Activated CD8-positive, alpha-beta memory T cell treated with anti-CD3 and anti-CD28 coated beads for 36 hours (primary cell): ENCODE measurements around the gene PIGH. TPM values are rescaled to one million over a fixed set of nuclear protein-coding genes. Genes with fewer than 3 reads are reported as not detected.

Experiments used
- CTCF ChIA-PET: fragments of 350-600 bp; sonication (Branson Sonifier 250); formaldehyde crosslinking; loops from one replicate; lab custom pipeline; 2021; ENCODE audit warnings: antibody characterized with exemption; lab: Charles Lee
- POLR2A ChIA-PET: fragments of 350-600 bp; sonication (Branson Sonifier 250); formaldehyde crosslinking; loops from one replicate; lab custom pipeline; 2021; ENCODE audit warnings: antibody characterized with exemption; lab: Charles Lee
- total RNA-seq, 2 experiments: library from RNA; stranded (reverse); gene quantifications; one replicate each; pipeline ENCODE4 v1.2.3, GENCODE V29; 2021

The PIGH gene
- total RNA-seq, 2 experiments from 2014 or later = 21.6 to 22.7 TPM

GRCh38 chr14:67579636-67580035, 20.4 kb downstream of the PIGH start:
- POLR2A ChIA-PET = interaction anchor here (0.5 kb wide), 1 partner anchor 20 kb away, joined by 3 read pairs; no protein-coding TSS in a partner anchor
- CTCF ChIA-PET = interaction anchor here (0.9 kb wide), 1 partner anchor 53 kb away, joined by 3 read pairs; no protein-coding TSS in a partner anchor

- ChIA-PET POLR2A (no interaction called here), CTCF (interaction anchor here (1.1 kb wide), 1 partner anchor 17 kb away, joined by 3 read pairs; no protein-coding TSS in a partner anchor)
These were observed 21.0 kb downstream of the PIGH start for GRCh38 chr14:67579040-67579439.

GRCh38 chr14:67577909-67578749, 21.9 kb downstream of the PIGH start:
- ChIA-PET CTCF (interaction anchor here (1.1 to 1.2 kb wide), 2 partner anchors 16 to 151 kb away, joined by 3 read pairs; no protein-coding TSS in a partner anchor), POLR2A (no interaction called here)

- CTCF ChIA-PET = interaction anchor here (0.6 to 1.2 kb wide), 2 partner anchors 113 to 150 kb away, joined by 3 read pairs; no protein-coding TSS in a partner anchor
- POLR2A ChIA-PET = no interaction called here
These were observed 22.8 kb downstream of the PIGH start for GRCh38 chr14:67577181-67577808.

- CTCF ChIA-PET = interaction anchor here (1.6 kb wide), 1 partner anchor 149 kb away, joined by 5 read pairs; no protein-coding TSS in a partner anchor
- POLR2A ChIA-PET = no interaction called here
These were observed 23.7 kb downstream of the PIGH start for GRCh38 chr14:67576216-67576955.

- POLR2A ChIA-PET = no interaction called here
- CTCF ChIA-PET = interaction anchor here (1.6 kb wide), 1 partner anchor 149 kb away, joined by 5 read pairs; no protein-coding TSS in a partner anchor
These were observed 24.4 kb downstream of the PIGH start for GRCh38 chr14:67575684-67576083.

GRCh38 chr14:67574806-67575205, 25.3 kb downstream of the PIGH start:
- ChIA-PET CTCF (no interaction called here), POLR2A (no interaction called here)

- ChIA-PET CTCF (interaction anchor here (1.1 kb wide), 1 partner anchor 41 kb away, joined by 3 read pairs; the partner anchor contains the start of gene PLEKHH1), POLR2A (no interaction called here)
These were observed 25.9 kb downstream of the PIGH start for GRCh38 chr14:67574156-67574555.

GRCh38 chr14:67573228-67574010, 26.6 kb downstream of the PIGH start:
- ChIA-PET POLR2A (no interaction called here), CTCF (interaction anchor here (0.6 to 4.0 kb wide), 4 partner anchors 20 to 146 kb away, joined by 3 to 53 read pairs (median 16); partner anchors contain the start of gene PLEKHH1)

GRCh38 chr14:67572608-67573007, 27.5 kb downstream of the PIGH start:
- CTCF ChIA-PET = interaction anchor here (1.3 to 4.0 kb wide), 4 partner anchors 41 to 192 kb away, joined by 3 to 53 read pairs (median 18); no protein-coding TSS in a partner anchor

GRCh38 chr14:67571991-67572323, 28.1 kb downstream of the PIGH start:
- ChIA-PET CTCF (interaction anchor here (0.5 to 4.0 kb wide), 24 partner anchors 9 to 191 kb away, joined by 3 to 53 read pairs (median 4); partner anchors contain the start of gene TMEM229B), POLR2A (interaction anchor here (1.2 kb wide), 1 partner anchor 144 kb away, joined by 3 read pairs; no protein-coding TSS in a partner anchor)

More at GRCh38 chr14:67572608-67573007, 27.5 kb downstream of the PIGH start:
- POLR2A ChIA-PET = no interaction called here

GRCh38 chr14:67571275-67571990, 28.6 kb downstream of the PIGH start:
- CTCF ChIA-PET = interaction anchor here (0.5 to 4.0 kb wide), 34 partner anchors 9 to 267 kb away, joined by 3 to 53 read pairs (median 3); partner anchors contain the start of gene TMEM229B
- POLR2A ChIA-PET = interaction anchor here (1.2 kb wide), 1 partner anchor 143 kb away, joined by 3 read pairs; no protein-coding TSS in a partner anchor

- POLR2A ChIA-PET = no interaction called here
- CTCF ChIA-PET = interaction anchor here (1.0 to 4.0 kb wide), 16 partner anchors 10 to 266 kb away, joined by 3 to 53 read pairs (median 5); partner anchors contain the start of gene TMEM229B
These were observed 29.6 kb downstream of the PIGH start for GRCh38 chr14:67570453-67570852.

GRCh38 chr14:67569651-67570290, 30.3 kb downstream of the PIGH start:
- POLR2A ChIA-PET = no interaction called here
- CTCF ChIA-PET = interaction anchor here (0.6 to 4.0 kb wide), 6 partner anchors 28 to 283 kb away, joined by 3 to 53 read pairs (median 8); partner anchors contain the start of gene TMEM229B

- POLR2A ChIA-PET = no interaction called here
- CTCF ChIA-PET = interaction anchor here (4.0 kb wide), 1 partner anchor 43 kb away, joined by 28 read pairs; no protein-coding TSS in a partner anchor
These were observed 30.9 kb downstream of the PIGH start for GRCh38 chr14:67569011-67569650.

GRCh38 chr14:67567654-67568053, 32.4 kb downstream of the PIGH start:
- POLR2A ChIA-PET = no interaction called here
- CTCF ChIA-PET = no interaction called here
